Natural killer cell (primary cell): ENCODE results near the gene STMN3. TPM values are rescaled to one million over a fixed set of nuclear protein-coding genes. Genes with fewer than 3 reads are reported as not detected.

ENCODE experiments used
- ATAC-seq, 3 donors: fragments of 150-1000 bp in 2 of 3; fragments of 200-7000 bp in 1 of 3; cut with Tn5 transposase; 1 replicate in 1 of 3; 2 replicates in 2 of 3; pipeline ENCODE4 v1.10.0; 2021; ENCODE audit warnings: mild to moderate bottlenecking in 2 of 3, moderate library complexity in 2 of 3
- DNase-seq, 2 donors: peaks; one replicate each; pipeline versions ENCODE4 v3.0.0 to v3.0.0-alpha.2; 2013 to 2021; ENCODE audit warnings: mixed read lengths in 1 of 2
- H3K27ac ChIP-seq: one replicate; pipeline ENCODE4 v1.5.1; 2013; ENCODE audit warnings: mild to moderate bottlenecking, low read length
- H3K27me3 ChIP-seq: one replicate; pipeline ENCODE4 v1.6.1; 2013; ENCODE audit warnings: low read length; ENCODE audit not compliant: control insufficient read depth, insufficient read depth
- H3K36me3 ChIP-seq: one replicate; pipeline ENCODE4 v1.6.1; 2013; ENCODE audit warnings: low read length; ENCODE audit not compliant: control insufficient read depth, insufficient read depth
- H3K4me1 ChIP-seq: one replicate; pipeline ENCODE4 v1.6.1; 2013; ENCODE audit warnings: low read length; ENCODE audit not compliant: control insufficient read depth, insufficient read depth
- H3K4me3 ChIP-seq: one replicate; pipeline ENCODE4 v1.5.1; 2013; ENCODE audit warnings: low read length
- H3K9me3 ChIP-seq: one replicate; pipeline ENCODE4 v1.6.1; 2013; ENCODE audit warnings: low read length; ENCODE audit not compliant: control insufficient read depth, insufficient read depth
- H3K27ac Mint-ChIP-seq, 2 donors: one replicate each; pipeline ENCODE4 v1.8.0; 2022; ENCODE audit warnings: mild to moderate bottlenecking in 2 of 2, mixed read lengths in 2 of 2, moderate library complexity in 1 of 2
- H3K27me3 Mint-ChIP-seq, 2 donors: one replicate each; pipeline ENCODE4 v1.8.0; 2022; ENCODE audit warnings: low read depth in 2 of 2, mixed read lengths in 2 of 2
- H3K36me3 Mint-ChIP-seq: one replicate; pipeline ENCODE4 v1.8.0; 2022; ENCODE audit warnings: mixed read lengths
- H3K4me1 Mint-ChIP-seq, 2 donors: one replicate each; pipeline ENCODE4 v1.8.0; 2022; ENCODE audit warnings: mixed read lengths in 2 of 2
- H3K4me3 Mint-ChIP-seq: one replicate; pipeline ENCODE4 v1.8.0; 2022; ENCODE audit warnings: mild to moderate bottlenecking, moderate library complexity, mixed read lengths
- H3K9me3 Mint-ChIP-seq, 2 donors: one replicate each; pipeline ENCODE4 v1.8.0; 2022; ENCODE audit warnings: mixed read lengths in 2 of 2
- WGBS: methylation state at CpG from one replicate; pipeline ENCODE4 v1.1.7; 2013; ENCODE audit warnings: missing lambda C conversion rate; ENCODE audit not compliant: insufficient coverage; 5-methylcytosine and 5-hydroxymethylcytosine counted together
- intact Hi-C: fragments of 100-400 bp; cut with micrococcal nuclease; formaldehyde crosslinking; loops from one replicate; pipeline ENCODE4 v1.14.2; 2022
- total RNA-seq, 4 donors: library from RNA; stranded (reverse); fragments of 120-200 nt in 1 of 4; gene quantifications; one replicate each; pipeline versions ENCODE4 v1.2.3 to v1.2.4, GENCODE V29; 2013 to 2022
- TF ChIP-seq, protein P1 (sequence below): fragments of 200-600 bp; IDR thresholded peaks from one replicate; pipeline ENCODE4 v1.8.0; 2022; ENCODE audit warnings: antibody characterized with exemption

The STMN3 gene
- total RNA-seq, 3 donors from 2014 or later (not counting 1 experiment from before 2014, with no cell fraction given) = 6.7 to 12.9 (median 8.3) TPM

DNA sequence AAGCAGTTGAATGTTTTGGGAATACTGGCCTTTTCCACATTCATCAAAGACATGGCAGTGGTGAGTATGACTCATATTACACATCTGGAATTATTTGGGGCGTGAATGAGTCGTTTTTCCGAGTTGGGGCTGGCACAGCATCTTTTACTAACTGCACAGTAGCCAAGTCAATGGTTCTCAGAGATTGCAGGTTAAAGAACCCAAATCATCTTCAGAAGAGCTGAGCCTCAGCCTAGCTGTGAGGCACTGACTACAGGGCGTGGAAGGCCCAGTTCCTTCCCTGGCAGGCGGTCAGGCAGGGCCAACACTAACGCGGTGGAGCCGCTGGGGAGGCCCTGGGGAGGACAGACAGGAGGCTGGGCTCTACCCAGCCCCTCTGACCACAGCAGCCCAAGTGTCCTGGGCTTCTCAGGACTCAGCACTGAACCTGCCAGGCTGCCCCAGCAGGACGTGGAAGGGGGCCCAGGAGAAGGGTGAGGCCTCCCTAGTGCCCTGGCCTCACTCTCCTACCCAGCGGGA lies 59.1 kb downstream of the STMN3 start:
- TF ChIP-seq, protein P1, sequence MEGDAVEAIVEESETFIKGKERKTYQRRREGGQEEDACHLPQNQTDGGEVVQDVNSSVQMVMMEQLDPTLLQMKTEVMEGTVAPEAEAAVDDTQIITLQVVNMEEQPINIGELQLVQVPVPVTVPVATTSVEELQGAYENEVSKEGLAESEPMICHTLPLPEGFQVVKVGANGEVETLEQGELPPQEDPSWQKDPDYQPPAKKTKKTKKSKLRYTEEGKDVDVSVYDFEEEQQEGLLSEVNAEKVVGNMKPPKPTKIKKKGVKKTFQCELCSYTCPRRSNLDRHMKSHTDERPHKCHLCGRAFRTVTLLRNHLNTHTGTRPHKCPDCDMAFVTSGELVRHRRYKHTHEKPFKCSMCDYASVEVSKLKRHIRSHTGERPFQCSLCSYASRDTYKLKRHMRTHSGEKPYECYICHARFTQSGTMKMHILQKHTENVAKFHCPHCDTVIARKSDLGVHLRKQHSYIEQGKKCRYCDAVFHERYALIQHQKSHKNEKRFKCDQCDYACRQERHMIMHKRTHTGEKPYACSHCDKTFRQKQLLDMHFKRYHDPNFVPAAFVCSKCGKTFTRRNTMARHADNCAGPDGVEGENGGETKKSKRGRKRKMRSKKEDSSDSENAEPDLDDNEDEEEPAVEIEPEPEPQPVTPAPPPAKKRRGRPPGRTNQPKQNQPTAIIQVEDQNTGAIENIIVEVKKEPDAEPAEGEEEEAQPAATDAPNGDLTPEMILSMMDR = no peak
- no peak for ATAC-seq

DNA sequence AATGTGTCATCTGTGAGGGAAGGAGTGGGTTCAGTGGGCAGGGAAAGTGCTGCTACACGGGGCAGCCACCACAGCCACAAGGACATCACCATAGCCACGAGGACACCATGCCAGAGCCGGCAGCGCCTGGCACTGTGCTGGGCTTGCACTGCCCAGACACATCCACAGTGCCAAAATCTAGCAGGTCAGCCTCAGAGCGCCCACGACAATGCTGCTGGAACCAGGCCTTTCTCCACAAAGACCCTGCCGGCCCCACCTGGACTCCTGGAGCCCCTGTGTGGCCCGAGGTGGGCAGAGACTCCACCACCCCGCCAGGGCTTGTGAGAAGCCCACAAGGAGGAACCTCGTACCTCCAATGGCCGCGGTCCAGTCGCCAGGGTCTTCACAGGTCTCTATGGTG lies 60.6 kb downstream of the STMN3 start:
- Mint-ChIP-seq H3K4me1 (no peaks in the 10 kb centered on the region), H3K4me3 (no peak overlapping the region), H3K27ac (no peak overlapping the region), H3K9me3 (no peaks in the 10 kb centered on the region), H3K36me3 (no peaks in the 10 kb centered on the region), H3K27me3 (no peaks in the 10 kb centered on the region)
- ATAC-seq (no peak), DNase-seq (no peak)
- H3K4me1 ChIP-seq = no peaks in the 10 kb centered on the region
- 94% methylated on average over 13 of the region's 13 CpGs for WGBS
- TF ChIP-seq, protein P1 = no peak
- no peak overlapping the region for H3K4me3 ChIP-seq
- no peaks in the 10 kb centered on the region for H3K27me3 ChIP-seq
- no peak overlapping the region for H3K27ac ChIP-seq
- no peaks in the 10 kb centered on the region for H3K9me3 ChIP-seq
- intact Hi-C loops = no loop called here
- H3K36me3 ChIP-seq = peaks cover 54% of the 10 kb centered on the region

More for the DNA sequence above, 59.1 kb downstream of the STMN3 start:
- Mint-ChIP-seq H3K27me3 (no peaks in the 10 kb centered on the region), H3K4me1 (no peaks in the 10 kb centered on the region), H3K27ac (no peak overlapping the region), H3K36me3 (no peaks in the 10 kb centered on the region), H3K4me3 (no peak overlapping the region), H3K9me3 (no peaks in the 10 kb centered on the region)
- Histone ChIP-seq H3K27me3 (no peaks in the 10 kb centered on the region), H3K9me3 (no peaks in the 10 kb centered on the region), H3K4me3 (no peak overlapping the region), H3K27ac (no peak overlapping the region), H3K4me1 (no peaks in the 10 kb centered on the region), H3K36me3 (peaks cover 62% of the 10 kb centered on the region)
- WGBS = 91% methylated on average over 10 of the region's 10 CpGs
- intact Hi-C loops = no loop called here
- no peak for DNase-seq

DNA sequence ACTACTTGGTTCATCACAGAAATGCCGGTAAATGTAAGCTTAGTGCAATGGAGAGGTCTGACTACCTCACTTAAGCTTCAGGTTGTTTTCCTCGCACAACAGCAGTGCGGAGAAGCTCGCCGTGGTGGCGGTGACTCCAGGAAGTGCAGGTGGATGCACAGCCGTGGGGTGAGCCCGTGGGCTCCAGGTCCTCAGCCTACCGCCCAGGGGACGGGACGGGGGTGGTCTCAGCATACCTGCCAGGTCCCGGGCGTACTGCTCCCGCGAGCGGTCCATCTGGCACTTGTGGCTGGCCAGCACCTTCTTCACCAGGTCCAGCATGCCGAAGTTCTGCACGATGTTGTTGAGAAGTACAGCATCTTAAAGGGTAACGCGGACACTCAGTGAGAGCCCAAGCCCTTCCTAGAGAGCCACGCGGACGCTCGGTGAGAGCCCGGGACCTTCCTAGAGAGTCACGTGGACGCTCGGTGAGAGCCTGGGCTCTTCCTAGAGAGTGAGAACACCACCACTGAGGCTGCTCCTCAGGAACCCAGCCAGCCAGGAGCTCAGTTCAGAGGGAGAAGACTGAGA lies 61.4 kb downstream of the STMN3 start:
- H3K27me3 ChIP-seq = no peaks in the 10 kb centered on the region
- no peak overlapping the region for H3K27ac ChIP-seq
- H3K4me3 ChIP-seq = no peak overlapping the region
- no peaks in the 10 kb centered on the region for H3K4me1 ChIP-seq
- WGBS = 95% methylated on average over 28 of the region's 28 CpGs
- H3K27me3 Mint-ChIP-seq = no peaks in the 10 kb centered on the region
- peaks cover 49% of the 10 kb centered on the region for H3K36me3 ChIP-seq
- no peak overlapping the region for H3K4me3 Mint-ChIP-seq
- no peaks in the 10 kb centered on the region for H3K36me3 Mint-ChIP-seq
- H3K9me3 ChIP-seq = no peaks in the 10 kb centered on the region
- no peaks in the 10 kb centered on the region for H3K9me3 Mint-ChIP-seq
- ATAC-seq (no peak), DNase-seq (no peak)
- TF ChIP-seq, protein P1 = no peak
- intact Hi-C loops = no loop called here
- H3K27ac Mint-ChIP-seq = no peak overlapping the region
- no peaks in the 10 kb centered on the region for H3K4me1 Mint-ChIP-seq

DNA sequence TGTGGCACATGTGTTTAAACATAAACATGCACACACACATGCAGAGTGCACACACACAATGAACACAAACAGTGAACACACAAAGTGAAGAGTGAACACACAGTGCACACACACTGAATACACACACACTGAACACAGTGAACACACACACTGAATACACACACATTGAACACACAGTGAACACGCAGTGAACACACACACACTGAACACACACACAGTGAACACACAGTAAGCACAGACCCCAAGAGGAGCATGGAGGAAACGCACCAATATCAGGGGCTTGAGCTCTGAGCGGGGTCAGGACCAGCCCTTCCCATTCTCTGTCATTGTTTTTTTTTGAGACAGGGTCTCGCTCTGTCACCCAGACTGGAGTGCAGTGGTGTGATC lies 62.1 kb downstream of the STMN3 start:
- DNase-seq (no peak), ATAC-seq (no peak)
- intact Hi-C loops = no loop called here
- H3K27me3 Mint-ChIP-seq = no peaks in the 10 kb centered on the region
- no peaks in the 10 kb centered on the region for H3K9me3 Mint-ChIP-seq
- Histone ChIP-seq H3K9me3 (no peaks in the 10 kb centered on the region), H3K36me3 (peaks cover 48% of the 10 kb centered on the region), H3K4me1 (no peaks in the 10 kb centered on the region), H3K4me3 (no peak overlapping the region), H3K27me3 (no peaks in the 10 kb centered on the region), H3K27ac (no peak overlapping the region)
- H3K4me1 Mint-ChIP-seq = no peaks in the 10 kb centered on the region
- no peaks in the 10 kb centered on the region for H3K36me3 Mint-ChIP-seq
- no peak overlapping the region for H3K4me3 Mint-ChIP-seq
- TF ChIP-seq, protein P1 = no peak
- 91% methylated on average over 4 of the region's 4 CpGs for WGBS
- H3K27ac Mint-ChIP-seq = no peak overlapping the region
